HCT116 (cell line): Measurements from ENCODE around the gene NHSL1. TPM values are rescaled to one million over a fixed set of nuclear protein-coding genes. Genes with fewer than 3 reads are reported as not detected.

ENCODE experiments used
- ATAC-seq: fragments of 200-7000 bp; cut with Tn5 transposase; 2 replicates; pipeline ENCODE4 v1.9.1; 2020; ENCODE audit warnings: mild to moderate bottlenecking, moderate library complexity
- BruUV-seq: library from RNA; stranded (reverse); fragments of 400-500 nt; replicated peaks from 2 replicates; lab custom pipeline; 2021; lab: Mats Ljungman, UMichigan
- CTCF ChIA-PET: fragments of 300-600 bp; sonication (Branson Sonifier 250); formaldehyde crosslinking; loops from one replicate; lab custom pipeline; 2021; ENCODE audit warnings: antibody characterized with exemption; lab: Charles Lee
- POLR2A ChIA-PET: fragments of 300-600, 350-600 bp; sonication (Branson Sonifier 250); formaldehyde crosslinking; loops from one replicate; lab custom pipeline; 2021; ENCODE audit warnings: antibody characterized with exemption; lab: Charles Lee
- RAD21 ChIA-PET, 2 experiments: fragments of 300-600 bp; sonication (Branson Sonifier 250); formaldehyde crosslinking; loops; one replicate each; lab custom pipeline; 2023; ENCODE audit warnings: low total read pairs in 2 of 2; ENCODE audit not compliant: uncharacterized antibody in 2 of 2, unreplicated experiment in 2 of 2, low non-redundant PET in 1 of 2; lab: Charles Lee
- DNase-seq: peaks from one replicate; pipeline ENCODE4 v3.0.0-alpha.2; 2010; ENCODE audit warnings: low read depth, low spot score
- H2AFZ ChIP-seq: fragments of 200-600 bp; shearing (Covaris generic), sonication (generic); 2 replicates; pipeline ENCODE4 v1.6.1; 2017; ENCODE audit warnings: low read depth, mixed run types, mixed read lengths, antibody characterized with exemption, low read length; ENCODE audit not compliant: poor library complexity, severe bottlenecking
- H3K27ac ChIP-seq: 2 replicates; pipeline ENCODE4 v1.5.1; 2012; ENCODE audit warnings: low read depth, low read length
- H3K27me3 ChIP-seq: fragments of 200-600 bp; sonication (generic); 2 replicates; pipeline ENCODE4 v1.6.1; 2016; ENCODE audit warnings: mixed run types, low read length, mixed read lengths; ENCODE audit not compliant: insufficient read depth
- H3K36me3 ChIP-seq, 2 experiments: fragments of 200-500 bp in 1 of 2; fragments of 200-600 bp in 1 of 2; sonication (Bioruptor generic) in 1 of 2; sonication (generic) in 1 of 2; 2 replicates each; pipeline versions ENCODE4 v1.5.1 to v1.6.1; 2014 to 2016; ENCODE audit warnings: low read length in 2 of 2, inconsistent platforms in 1 of 2, mixed read lengths in 1 of 2, mixed run types in 1 of 2; ENCODE audit not compliant: insufficient read depth in 2 of 2, control insufficient read depth in 1 of 2
- H3K4me1 ChIP-seq, 2 experiments: fragments of 200-600 bp in 1 of 2; sonication (generic) in 1 of 2; 2 replicates each; pipeline versions ENCODE4 v1.5.1 to v1.6.1; 2012 to 2017; ENCODE audit warnings: low read length in 2 of 2, inconsistent platforms in 1 of 2, mild to moderate bottlenecking in 1 of 2, mixed read lengths in 1 of 2, mixed run types in 1 of 2, moderate library complexity in 1 of 2; ENCODE audit not compliant: insufficient read depth in 2 of 2, control insufficient read depth in 1 of 2
- H3K4me2 ChIP-seq: fragments of 200-600 bp; sonication (generic); 2 replicates; pipeline ENCODE4 v1.6.1; 2017; ENCODE audit warnings: mixed run types, low read length, mixed read lengths
- H3K4me3 ChIP-seq, 2 experiments: fragments of 200-600 bp in 1 of 2; sonication (generic) in 1 of 2; replicated peaks in 1 of 2; 2 replicates each; pipeline ENCODE4 v1.5.1; 2011 to 2016; ENCODE audit warnings: low read length in 2 of 2, control low read depth in 1 of 2, low read depth in 1 of 2, mild to moderate bottlenecking in 1 of 2, mixed read lengths in 1 of 2, mixed run types in 1 of 2
- H3K79me2 ChIP-seq: fragments of 200-600 bp; sonication (generic); 2 replicates; pipeline ENCODE4 v1.6.1; 2017; ENCODE audit warnings: mild to moderate bottlenecking, mixed run types, low read length, moderate library complexity, mixed read lengths; ENCODE audit not compliant: insufficient read depth
- H3K9ac ChIP-seq: fragments of 200-600 bp; sonication (generic); 2 replicates; pipeline ENCODE4 v1.6.1; 2016; ENCODE audit warnings: low read length, mixed read lengths
- H3K9me2 ChIP-seq: fragments of 200-600 bp; sonication (generic), shearing (Covaris generic); 2 replicates; pipeline ENCODE4 v1.6.1; 2017; ENCODE audit warnings: mixed run types, mild to moderate bottlenecking, moderate library complexity; ENCODE audit not compliant: insufficient read depth
- H3K9me3 ChIP-seq, 2 experiments: fragments of 200-500 bp in 1 of 2; fragments of 200-600 bp in 1 of 2; sonication (Bioruptor generic) in 1 of 2; sonication (generic) in 1 of 2; 2 replicates each; pipeline ENCODE4 v1.6.1; 2014 to 2017; ENCODE audit warnings: low read length in 2 of 2, mixed read lengths in 2 of 2, inconsistent platforms in 1 of 2, low read depth in 1 of 2, mild to moderate bottlenecking in 1 of 2, mixed run types in 1 of 2, moderate library complexity in 1 of 2; ENCODE audit not compliant: control insufficient read depth in 1 of 2, insufficient read depth in 1 of 2
- H4K20me1 ChIP-seq: fragments of 200-600 bp; sonication (generic), shearing (Covaris generic); 2 replicates; pipeline ENCODE4 v1.6.1; 2017; ENCODE audit warnings: mixed run types, mild to moderate bottlenecking, moderate library complexity; ENCODE audit not compliant: insufficient read depth
- CBX3 ChIP-seq: IDR thresholded peaks from 2 replicates; pipeline ENCODE4 v1.6.1; 2012; ENCODE audit warnings: low read depth
- CEBPB ChIP-seq: IDR thresholded peaks from 2 replicates; pipeline ENCODE4 v1.6.1; 2012; ENCODE audit warnings: low read depth
- EGR1 ChIP-seq: IDR thresholded peaks from 2 replicates; pipeline ENCODE4 v1.6.1; 2012; ENCODE audit warnings: low read depth
- EZH2 ChIP-seq: fragments of 200-600 bp; sonication (generic); IDR thresholded peaks from 2 replicates; pipeline ENCODE4 v1.6.1; 2017; ENCODE audit warnings: antibody characterized with exemption, mixed run types
- EZH2phosphoT487 ChIP-seq: fragments of 200-600 bp; IDR thresholded peaks from 2 replicates; pipeline ENCODE4 v1.6.1; 2018; ENCODE audit warnings: antibody characterized with exemption, borderline replicate concordance
- FOSL1 ChIP-seq: IDR thresholded peaks from 2 replicates; pipeline ENCODE4 v1.6.1; 2012; ENCODE audit warnings: low read depth
- JUND ChIP-seq: IDR thresholded peaks from 2 replicates; pipeline ENCODE4 v1.6.1; 2012
- POLR2A ChIP-seq: IDR thresholded peaks from 2 replicates; pipeline ENCODE4 v1.7.0; 2011; ENCODE audit warnings: borderline replicate concordance; ENCODE audit not compliant: insufficient read depth, insufficient read length; ENCODE audit errors: extremely low read depth
- POLR2AphosphoS5 ChIP-seq: IDR thresholded peaks from 2 replicates; pipeline ENCODE4 v1.6.1; 2011; ENCODE audit warnings: mild to moderate bottlenecking, low read depth, low read length, moderate library complexity
- RAD21 ChIP-seq: IDR thresholded peaks from 2 replicates; pipeline ENCODE4 v1.6.1; 2012; ENCODE audit warnings: low read depth, mild to moderate bottlenecking
- SRF ChIP-seq: IDR thresholded peaks from 2 replicates; pipeline ENCODE4 v1.6.1; 2012; ENCODE audit warnings: low read depth
- TCF7L2 ChIP-seq: IDR thresholded peaks from 2 replicates; pipeline ENCODE4 v1.7.0; 2011; ENCODE audit warnings: borderline replicate concordance, inconsistent platforms; ENCODE audit not compliant: insufficient read depth, insufficient read length; ENCODE audit errors: extremely low read depth
- YY1 ChIP-seq: IDR thresholded peaks from 2 replicates; pipeline ENCODE4 v1.6.1; 2011; ENCODE audit warnings: low read length, low read depth, moderate library complexity, mild to moderate bottlenecking; ENCODE audit not compliant: insufficient replicate concordance; ENCODE audit errors: extremely low read depth
- ZFX ChIP-seq: fragments of 450-650 bp; IDR thresholded peaks from 2 replicates; pipeline ENCODE4 v1.6.1; 2017
- ZNF274 ChIP-seq: fragments of 200-500 bp; sonication (Bioruptor generic); IDR thresholded peaks from 2 replicates; pipeline ENCODE4 v1.6.1; 2014; ENCODE audit warnings: mild to moderate bottlenecking, low read depth, low read length, inconsistent platforms
- intact Hi-C: fragments of 100-400 bp; cut with micrococcal nuclease; formaldehyde crosslinking; loops from 2 replicates; pipeline ENCODE4 v1.10.0; 2022
- total RNA-seq: library from RNA; stranded (reverse); gene quantifications from one replicate; pipeline ENCODE4 v1.2.1, GENCODE V29; 2021; ENCODE audit not compliant: unreplicated experiment
- TF ChIP-seq, protein P1 (sequence below): IDR thresholded peaks from 2 replicates; pipeline ENCODE4 v1.6.1; 2011; ENCODE audit warnings: mild to moderate bottlenecking, low read length, moderate library complexity; ENCODE audit not compliant: insufficient replicate concordance; ENCODE audit errors: extremely low read depth
- TF ChIP-seq, protein P2 (sequence below), 3 experiments: fragments of 200-600 bp in 1 of 3; sonication (generic) in 1 of 3; IDR thresholded peaks in 2 of 3; conservative IDR thresholded peaks in 1 of 3; 2 replicates each; pipeline ENCODE4 v1.5.1; 2012 to 2017; ENCODE audit warnings: low read depth in 2 of 3, low read length in 2 of 3, antibody characterized with exemption in 1 of 3, borderline replicate concordance in 1 of 3, control low read depth in 1 of 3, mild to moderate bottlenecking in 1 of 3, mixed read lengths in 1 of 3, mixed run types in 1 of 3, moderate library complexity in 1 of 3; ENCODE audit not compliant: insufficient read depth in 1 of 3

Gene NHSL1
- total RNA-seq, 1 experiment from 2014 or later, result 15.4 TPM

DNA sequence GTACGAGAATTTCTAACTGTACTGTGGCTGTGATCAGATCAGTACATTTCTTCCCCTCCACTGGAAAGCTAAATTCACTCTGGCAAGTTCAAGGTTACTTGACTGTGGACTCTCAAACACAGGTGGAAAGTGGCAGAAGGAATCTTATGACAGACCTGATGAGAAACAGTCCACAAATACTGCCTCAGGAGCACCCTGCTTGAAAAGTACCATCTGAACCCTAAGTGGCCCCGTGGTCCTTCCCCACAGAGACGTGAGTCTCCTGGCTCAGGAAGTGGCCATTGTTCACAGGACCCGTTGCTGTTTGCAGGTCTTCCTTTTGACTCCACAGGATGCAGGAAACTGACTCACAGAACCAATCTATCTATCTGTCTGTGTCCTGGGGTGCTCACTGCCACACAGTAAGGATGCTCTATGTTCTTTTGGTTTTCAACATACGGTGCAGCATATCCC lies 47.5 kb upstream of the NHSL1 start:
- Histone ChIP-seq H4K20me1 (no peaks in the 10 kb centered on the region), H3K9ac (no peak overlapping the region), H3K36me3 (no peaks in the 10 kb centered on the region), H2AFZ (no peak overlapping the region), H3K9me2 (no peaks in the 10 kb centered on the region), H3K27me3 (no peaks in the 10 kb centered on the region), H3K79me2 (no peaks in the 10 kb centered on the region), H3K27ac (no peak overlapping the region), H3K4me1 (no peaks in the 10 kb centered on the region), H3K9me3 (no peaks in the 10 kb centered on the region), H3K4me2 (no peak overlapping the region), H3K4me3 (no peak overlapping the region)
- ChIA-PET CTCF (no interaction called here), POLR2A (no interaction called here), RAD21 (no interaction called here)
- no peak for ATAC-seq
- intact Hi-C loops, result no loop called here
- BruUV-seq, result no TSS peak
- TF ChIP-seq EZH2phosphoT487 (no peak), RAD21 (no peak), EZH2 (no peak), CBX3 (no peak), SRF (no peak), JUND (no peak), CEBPB (no peak), FOSL1 (no peak), EGR1 (no peak), ZNF274 (no peak), YY1 (no peak), POLR2AphosphoS5 (no peak), ZFX (no peak), POLR2A (no peak), TCF7L2 (no peak)
- TF ChIP-seq, protein P1, sequence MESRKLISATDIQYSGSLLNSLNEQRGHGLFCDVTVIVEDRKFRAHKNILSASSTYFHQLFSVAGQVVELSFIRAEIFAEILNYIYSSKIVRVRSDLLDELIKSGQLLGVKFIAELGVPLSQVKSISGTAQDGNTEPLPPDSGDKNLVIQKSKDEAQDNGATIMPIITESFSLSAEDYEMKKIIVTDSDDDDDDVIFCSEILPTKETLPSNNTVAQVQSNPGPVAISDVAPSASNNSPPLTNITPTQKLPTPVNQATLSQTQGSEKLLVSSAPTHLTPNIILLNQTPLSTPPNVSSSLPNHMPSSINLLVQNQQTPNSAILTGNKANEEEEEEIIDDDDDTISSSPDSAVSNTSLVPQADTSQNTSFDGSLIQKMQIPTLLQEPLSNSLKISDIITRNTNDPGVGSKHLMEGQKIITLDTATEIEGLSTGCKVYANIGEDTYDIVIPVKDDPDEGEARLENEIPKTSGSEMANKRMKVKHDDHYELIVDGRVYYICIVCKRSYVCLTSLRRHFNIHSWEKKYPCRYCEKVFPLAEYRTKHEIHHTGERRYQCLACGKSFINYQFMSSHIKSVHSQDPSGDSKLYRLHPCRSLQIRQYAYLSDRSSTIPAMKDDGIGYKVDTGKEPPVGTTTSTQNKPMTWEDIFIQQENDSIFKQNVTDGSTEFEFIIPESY, result no peak
- TF ChIP-seq, protein P2, sequence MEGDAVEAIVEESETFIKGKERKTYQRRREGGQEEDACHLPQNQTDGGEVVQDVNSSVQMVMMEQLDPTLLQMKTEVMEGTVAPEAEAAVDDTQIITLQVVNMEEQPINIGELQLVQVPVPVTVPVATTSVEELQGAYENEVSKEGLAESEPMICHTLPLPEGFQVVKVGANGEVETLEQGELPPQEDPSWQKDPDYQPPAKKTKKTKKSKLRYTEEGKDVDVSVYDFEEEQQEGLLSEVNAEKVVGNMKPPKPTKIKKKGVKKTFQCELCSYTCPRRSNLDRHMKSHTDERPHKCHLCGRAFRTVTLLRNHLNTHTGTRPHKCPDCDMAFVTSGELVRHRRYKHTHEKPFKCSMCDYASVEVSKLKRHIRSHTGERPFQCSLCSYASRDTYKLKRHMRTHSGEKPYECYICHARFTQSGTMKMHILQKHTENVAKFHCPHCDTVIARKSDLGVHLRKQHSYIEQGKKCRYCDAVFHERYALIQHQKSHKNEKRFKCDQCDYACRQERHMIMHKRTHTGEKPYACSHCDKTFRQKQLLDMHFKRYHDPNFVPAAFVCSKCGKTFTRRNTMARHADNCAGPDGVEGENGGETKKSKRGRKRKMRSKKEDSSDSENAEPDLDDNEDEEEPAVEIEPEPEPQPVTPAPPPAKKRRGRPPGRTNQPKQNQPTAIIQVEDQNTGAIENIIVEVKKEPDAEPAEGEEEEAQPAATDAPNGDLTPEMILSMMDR (IDR thresholded peaks at IDR 0.05 in 2 of 3, conservative IDR thresholded peaks at IDR 0.05 in 1 of 3; ENCODE audit: borderline replicate concordance in 1 of 3, insufficient read depth in 1 of 3, low read depth in 2 of 3, low read length in 2 of 3), result no peak
- no peak for DNase-seq
